Liver (tissue), 9 donors: Measurements from ENCODE around the gene TMEM19. TPM values are rescaled to one million over a fixed set of nuclear protein-coding genes. Genes with fewer than 3 reads are reported as not detected.

Experiments used
- DNase-seq: peaks from one replicate; pipeline ENCODE4 v3.0.0-alpha.2; 2017; ENCODE audit warnings: low spot score
- H3K27ac ChIP-seq, 2 donors: one replicate each; pipeline ENCODE4 v1.7.0; 2013; ENCODE audit warnings: inconsistent platforms in 2 of 2, low read length in 2 of 2, control low read depth in 1 of 2, low read depth in 1 of 2, mild to moderate bottlenecking in 1 of 2
- H3K27me3 ChIP-seq, 4 donors: one replicate each; pipeline versions ENCODE4 v1.6.1 to v1.7.0; 2013; ENCODE audit warnings: low read length in 3 of 4, inconsistent platforms in 1 of 4, mild to moderate bottlenecking in 1 of 4, moderate library complexity in 1 of 4; ENCODE audit not compliant: control insufficient read depth in 4 of 4, insufficient read depth in 4 of 4
- H3K36me3 ChIP-seq, 4 donors: one replicate each; pipeline versions ENCODE4 v1.6.1 to v1.7.0; 2013; ENCODE audit warnings: low read length in 3 of 4, mild to moderate bottlenecking in 3 of 4, low read depth in 1 of 4, moderate library complexity in 1 of 4; ENCODE audit not compliant: control insufficient read depth in 4 of 4, insufficient read depth in 3 of 4
- H3K4me1 ChIP-seq, 4 donors: one replicate each; pipeline versions ENCODE4 v1.6.1 to v1.7.0; 2013; ENCODE audit warnings: low read length in 3 of 4, mild to moderate bottlenecking in 3 of 4, moderate library complexity in 1 of 4; ENCODE audit not compliant: control insufficient read depth in 4 of 4, insufficient read depth in 4 of 4
- H3K4me3 ChIP-seq, 3 donors: one replicate each; pipeline versions ENCODE4 v1.6.1 to v1.7.0; 2013; ENCODE audit warnings: low read length in 3 of 3, control low read depth in 1 of 3, low read depth in 1 of 3, mild to moderate bottlenecking in 1 of 3
- H3K9ac ChIP-seq, 2 donors: one replicate each; pipeline ENCODE4 v1.7.0; 2013; ENCODE audit warnings: low read length in 2 of 2, mild to moderate bottlenecking in 2 of 2, moderate library complexity in 2 of 2, control low read depth in 1 of 2, low read depth in 1 of 2
- H3K9me3 ChIP-seq, 4 donors: one replicate each; pipeline versions ENCODE4 v1.6.1 to v1.7.0; 2013; ENCODE audit warnings: low read length in 3 of 4; ENCODE audit not compliant: control insufficient read depth in 4 of 4
- ATF3 ChIP-seq: IDR thresholded peaks from 2 replicates; pipeline ENCODE4 v1.6.1; 2016; ENCODE audit warnings: antibody characterized with exemption
- CTCF ChIP-seq: fragments of 150-350 bp; IDR thresholded peaks from 2 replicates; pipeline ENCODE4 v1.5.1; 2017; ENCODE audit warnings: improper control_type of control experiment, low read depth, low read length; ENCODE audit not compliant: missing input control
- EGR1 ChIP-seq, 2 donors: IDR thresholded peaks; 2 replicates each; pipeline ENCODE4 v1.6.1; 2016 to 2018; ENCODE audit warnings: antibody characterized with exemption in 2 of 2, low read depth in 2 of 2
- FOXA1 ChIP-seq: IDR thresholded peaks from 2 replicates; pipeline ENCODE4 v1.6.1; 2016; ENCODE audit warnings: antibody characterized with exemption
- FOXA2 ChIP-seq: IDR thresholded peaks from 2 replicates; pipeline ENCODE4 v1.6.1; 2016; ENCODE audit warnings: antibody characterized with exemption
- GABPA ChIP-seq, 2 donors: IDR thresholded peaks in 1 of 2; conservative IDR thresholded peaks in 1 of 2; 2 replicates each; pipeline ENCODE4 v1.6.1; 2016; ENCODE audit warnings: antibody characterized with exemption in 2 of 2, mild to moderate bottlenecking in 1 of 2, moderate library complexity in 1 of 2
- HNF4A ChIP-seq, 2 donors: conservative IDR thresholded peaks; 2 replicates each; pipeline ENCODE4 v1.6.1; 2016; ENCODE audit warnings: antibody characterized with exemption in 2 of 2, mild to moderate bottlenecking in 2 of 2
- HNF4G ChIP-seq: IDR thresholded peaks from 2 replicates; pipeline ENCODE4 v1.6.1; 2016; ENCODE audit warnings: antibody characterized with exemption
- JUND ChIP-seq, 2 donors: IDR thresholded peaks; 2 replicates each; pipeline ENCODE4 v1.6.1; 2016; ENCODE audit warnings: antibody characterized with exemption in 2 of 2
- MAX ChIP-seq: IDR thresholded peaks from 2 replicates; pipeline ENCODE4 v1.6.1; 2016; ENCODE audit warnings: antibody characterized with exemption
- NR2F2 ChIP-seq: IDR thresholded peaks from 2 replicates; pipeline ENCODE4 v1.6.1; 2016; ENCODE audit warnings: antibody characterized with exemption
- RAD21 ChIP-seq, 2 donors: IDR thresholded peaks; 2 replicates each; pipeline ENCODE4 v1.6.1; 2016; ENCODE audit warnings: antibody characterized with exemption in 2 of 2, mild to moderate bottlenecking in 2 of 2
- REST ChIP-seq: IDR thresholded peaks from 2 replicates; pipeline ENCODE4 v1.6.1; 2016; ENCODE audit warnings: antibody characterized with exemption, mild to moderate bottlenecking
- RXRA ChIP-seq, 2 donors: IDR thresholded peaks; 2 replicates each; pipeline ENCODE4 v1.6.1; 2017 to 2018; ENCODE audit warnings: antibody characterized with exemption in 2 of 2, mild to moderate bottlenecking in 1 of 2
- SP1 ChIP-seq: IDR thresholded peaks from 2 replicates; pipeline ENCODE4 v1.6.1; 2018; ENCODE audit warnings: antibody characterized with exemption, mild to moderate bottlenecking
- TAF1 ChIP-seq: conservative IDR thresholded peaks from 2 replicates; pipeline ENCODE4 v1.6.1; 2016; ENCODE audit warnings: antibody characterized with exemption, mild to moderate bottlenecking
- YY1 ChIP-seq: IDR thresholded peaks from 2 replicates; pipeline ENCODE4 v1.6.1; 2016; ENCODE audit warnings: antibody characterized with exemption, mild to moderate bottlenecking
- ZBTB33 ChIP-seq: IDR thresholded peaks from 2 replicates; pipeline ENCODE4 v1.6.1; 2016; ENCODE audit warnings: antibody characterized with exemption
- WGBS: extraction: QIAGEN DNeasy Blood & Tissue Kit; methylation state at CpG from one replicate; pipeline ENCODE4 v1.1.7; 2013; 5-methylcytosine and 5-hydroxymethylcytosine counted together
- polyA plus RNA-seq, 2 donors: library from polyadenylated mRNA; stranded (reverse) in 1 of 2; unstranded in 1 of 2; fragments of 200-250 nt in 1 of 2; fragments of >200 nt in 1 of 2; fragmentation: Nextera tagmentation in 1 of 2; extraction: Ambion mirVana in 1 of 2; gene quantifications; one replicate each; pipeline versions ENCODE4 v1.2.1 to v1.2.3, GENCODE V29; 2013 to 2015
- total RNA-seq, 2 donors: library from RNA; depleted of rRNA; stranded (reverse); fragments of >200 nt; gene quantifications; one replicate each; pipeline ENCODE4 v1.2.3, GENCODE V29; 2014
- donor health status: healthy.
- donor health status: healthy.
- donor health status: healthy.
- donor health status: healthy.
- donor health status: healthy.

The TMEM19 gene
- total and polyA plus RNA-seq, 4 donors = 9.5 to 30.0 (median 11.4) TPM

- no peak overlapping the region for H3K27ac ChIP-seq
- H3K9ac ChIP-seq = no peak overlapping the region
Measured at GRCh38 chr12:71727958-71728357, 42.1 kb downstream of the TMEM19 start.

GRCh38 chr12:71730936-71731335, 45.1 kb downstream of the TMEM19 start:
- Histone ChIP-seq H3K27ac (no peak overlapping the region), H3K27me3 (no peaks in the 10 kb centered on the region), H3K4me1 (peaks cover 0 to 4% (median 1%) of the 10 kb centered on the region in 4 donors), H3K9me3 (no peaks in the 10 kb centered on the region), H3K36me3 (no peaks in the 10 kb centered on the region), H3K9ac (no peak overlapping the region), H3K4me3 (no peak overlapping the region)
- no peak for DNase-seq
- 84% methylated on average over 7 of the region's 7 CpGs for WGBS
- TF ChIP-seq REST (no peak), MAX (no peak), FOXA2 (no peak), SP1 (no peak), NR2F2 (no peak), EGR1 (IDR thresholded peaks at IDR 0.05; ENCODE audit: low read depth in 2 of 2) (no peak), RXRA (IDR thresholded peaks at IDR 0.05) (no peak), JUND (IDR thresholded peaks at IDR 0.05) (no peak), HNF4A (conservative IDR thresholded peaks at IDR 0.05) (no peak), HNF4G (no peak), ZBTB33 (no peak), RAD21 (IDR thresholded peaks at IDR 0.05) (no peak), YY1 (no peak), CTCF (no peak), GABPA (IDR thresholded peaks at IDR 0.05 in 1 of 2, conservative IDR thresholded peaks at IDR 0.05 in 1 of 2) (no peak), ATF3 (no peak), FOXA1 (no peak), TAF1 (no peak)

More at GRCh38 chr12:71727958-71728357, 42.1 kb downstream of the TMEM19 start:
- Histone ChIP-seq H3K36me3 (no peaks in the 10 kb centered on the region), H3K27me3 (no peaks in the 10 kb centered on the region), H3K4me1 (peaks cover 0 to 4% (median 1%) of the 10 kb centered on the region in 4 donors), H3K9me3 (no peaks in the 10 kb centered on the region), H3K4me3 (no peak overlapping the region)
- WGBS = 84% methylated on average over 5 of the region's 5 CpGs
- DNase-seq = no peak
- TF ChIP-seq ATF3 (no peak), SP1 (no peak), RAD21 (IDR thresholded peaks at IDR 0.05) (no peak)
